Endothelial cell of umbilical vein (primary cell): Measurements from ENCODE around the gene OTOGL. TPM values are rescaled to one million over a fixed set of nuclear protein-coding genes. Genes with fewer than 3 reads are reported as not detected.

ENCODE experiments used
- BruUV-seq: library from RNA; stranded (reverse); fragments of 400-500 nt; replicated peaks from 2 replicates; lab custom pipeline; 2021; lab: Mats Ljungman, UMichigan
- CTCF ChIA-PET: fragments of 300-600, 350-600 bp; sonication (Branson Sonifier 250); formaldehyde crosslinking; loops from one replicate; lab custom pipeline; 2021; ENCODE audit warnings: antibody characterized with exemption, inconsistent platforms; lab: Charles Lee
- POLR2A ChIA-PET: fragments of 300-600, 350-600 bp; sonication (Branson Sonifier 250); formaldehyde crosslinking; loops from one replicate; lab custom pipeline; 2021; ENCODE audit warnings: antibody characterized with exemption, inconsistent platforms; lab: Charles Lee
- DNase-seq: peaks from one replicate; pipeline ENCODE4 v3.0.0-alpha.2; 2011; ENCODE audit warnings: low read depth, low spot score
- FAIRE-seq: peaks from 2 replicates; lab custom pipeline; 2011; peaks lifted over from hg19 to GRCh38; lab: Jason Lieb, UNC
- H2AFZ ChIP-seq: 2 replicates; pipeline ENCODE4 v1.6.0; 2012; ENCODE audit warnings: low read depth, low read length, control low read depth, inconsistent platforms
- H3K27ac ChIP-seq: 2 replicates; pipeline ENCODE4 v1.5.1; 2011; ENCODE audit warnings: low read depth, mild to moderate bottlenecking, control low read depth, low read length, moderate library complexity; ENCODE audit not compliant: insufficient read depth
- H3K27me3 ChIP-seq, 2 experiments: 2 replicates each; pipeline versions ENCODE4 v1.6.0 to v1.6.1; 2011; ENCODE audit warnings: low read length in 2 of 2, mixed read lengths in 1 of 2; ENCODE audit not compliant: control insufficient read depth in 2 of 2, insufficient read depth in 2 of 2
- H3K36me3 ChIP-seq, 2 experiments: 2 replicates in 1 of 2; 3 replicates in 1 of 2; pipeline ENCODE4 v1.5.1; 2011; ENCODE audit warnings: low read length in 2 of 2, mild to moderate bottlenecking in 1 of 2, moderate library complexity in 1 of 2; ENCODE audit not compliant: control insufficient read depth in 2 of 2, insufficient read depth in 2 of 2; ENCODE audit errors: extremely low read depth in 1 of 2
- H3K4me1 ChIP-seq: 3 replicates; pipeline ENCODE4 v1.5.1; 2011; ENCODE audit warnings: mild to moderate bottlenecking, low read length; ENCODE audit not compliant: control insufficient read depth, insufficient read depth; ENCODE audit errors: extremely low read depth
- H3K4me2 ChIP-seq: 2 replicates; pipeline ENCODE4 v1.6.1; 2011; ENCODE audit warnings: low read length, control low read depth, mixed read lengths; ENCODE audit not compliant: insufficient read depth
- H3K4me3 ChIP-seq, 3 experiments: fragments of 200-600 bp in 1 of 3; sonication (generic), shearing (Covaris generic) in 1 of 3; replicated peaks in 1 of 3; 2 replicates each; pipeline ENCODE4 v1.5.1; 2011 to 2016; ENCODE audit warnings: control low read depth in 3 of 3, low read length in 3 of 3, mild to moderate bottlenecking in 2 of 3, inconsistent platforms in 1 of 3, low read depth in 1 of 3, moderate library complexity in 1 of 3; ENCODE audit not compliant: insufficient read depth in 1 of 3
- H3K79me2 ChIP-seq: 2 replicates; pipeline ENCODE4 v1.6.0; 2012; ENCODE audit warnings: low read length, inconsistent platforms; ENCODE audit not compliant: control insufficient read depth, insufficient read depth
- H3K9ac ChIP-seq: replicated peaks from 2 replicates; pipeline ENCODE3; 2011; ENCODE audit warnings: low read length, control low read depth; ENCODE audit not compliant: insufficient read depth; ENCODE audit errors: extremely low read depth
- H3K9me1 ChIP-seq: replicated peaks from 3 replicates; pipeline ENCODE4 v1.6.0; 2011; ENCODE audit warnings: mild to moderate bottlenecking, low read length; ENCODE audit not compliant: control insufficient read depth, insufficient read depth; ENCODE audit errors: extremely low read depth
- H3K9me3 ChIP-seq: replicated peaks from 2 replicates; pipeline ENCODE4 v1.5.1; 2012; ENCODE audit warnings: low read length, inconsistent platforms; ENCODE audit not compliant: control insufficient read depth, insufficient read depth
- H4K20me1 ChIP-seq: replicated peaks from 2 replicates; pipeline ENCODE3; 2011; ENCODE audit warnings: mild to moderate bottlenecking, low read length; ENCODE audit not compliant: control insufficient read depth, insufficient read depth; ENCODE audit errors: extremely low read depth
- CTCF ChIP-seq, 2 donors: IDR thresholded peaks; 1 replicate in 1 of 2; 2 replicates in 1 of 2; pipeline ENCODE4 v1.5.1; 2011; ENCODE audit warnings: low read length in 2 of 2, mild to moderate bottlenecking in 2 of 2, moderate library complexity in 2 of 2, control low read depth in 1 of 2, inconsistent platforms in 1 of 2, low read depth in 1 of 2; ENCODE audit not compliant: insufficient read depth in 1 of 2; ENCODE audit errors: extremely low read depth in 1 of 2
- EZH2 ChIP-seq: IDR thresholded peaks from 2 replicates; pipeline ENCODE4 v1.6.1; 2012; ENCODE audit warnings: borderline replicate concordance, low read depth, mild to moderate bottlenecking, moderate library complexity, low read length, inconsistent platforms; ENCODE audit not compliant: severe bottlenecking
- FOS ChIP-seq: IDR thresholded peaks from 2 replicates; pipeline ENCODE4 v1.6.1; 2011; ENCODE audit warnings: mild to moderate bottlenecking, low read length, moderate library complexity, borderline replicate concordance; ENCODE audit not compliant: insufficient read depth
- GATA2 ChIP-seq: IDR thresholded peaks from 2 replicates; pipeline ENCODE4 v1.7.0; 2011; ENCODE audit warnings: low read depth, mild to moderate bottlenecking, moderate library complexity, mixed read lengths, low read length; ENCODE audit not compliant: insufficient read length, insufficient read depth
- JUN ChIP-seq: IDR thresholded peaks from 2 replicates; pipeline ENCODE4 v1.6.1; 2011; ENCODE audit warnings: borderline replicate concordance, low read depth; ENCODE audit not compliant: insufficient read length, insufficient read depth
- MAX ChIP-seq: IDR thresholded peaks from 2 replicates; pipeline ENCODE4 v1.6.1; 2011; ENCODE audit not compliant: insufficient read depth, insufficient read length
- MYC ChIP-seq: IDR thresholded peaks from one replicate; pipeline ENCODE4 v1.6.1; 2011; ENCODE audit warnings: mild to moderate bottlenecking, low read depth, low read length
- POLR2A ChIP-seq: IDR thresholded peaks from 2 replicates; pipeline ENCODE4 v1.6.1; 2012; ENCODE audit warnings: low read depth, mild to moderate bottlenecking, control low read depth, low read length
- POLR2AphosphoS5 ChIP-seq: IDR thresholded peaks from 2 replicates; pipeline ENCODE4 v1.6.1; 2012; ENCODE audit warnings: low read depth, mild to moderate bottlenecking, control low read depth, low read length, moderate library complexity; ENCODE audit not compliant: insufficient read depth
- dilution Hi-C: fragments of 300-500 bp; cut with MboI; formaldehyde crosslinking; loops from one replicate; pipeline ENCODE4 v1.15.0; 2019; ENCODE audit warnings: low sequenced_read_pairs; ENCODE audit not compliant: extremely low pct_ligation_motif_present
- intact Hi-C: fragments of 100-400 bp; cut with micrococcal nuclease; formaldehyde crosslinking; loops from one replicate; pipeline ENCODE4 v1.10.0; 2022
- polyA plus RNA-seq, 4 experiments: library from polyadenylated mRNA; depleted of rRNA in 3 of 4; stranded (reverse) in 3 of 4; unstranded in 1 of 4; fragments of >200 nt; gene quantifications; 2 replicates each; pipeline versions ENCODE4 v1.2.1 to v1.2.3, GENCODE V29; 2011 to 2012; ENCODE audit warnings: missing spikeins in 1 of 4
- total RNA-seq: library from RNA; stranded (reverse); gene quantifications from 2 replicates; pipeline ENCODE4 v1.2.3, GENCODE V29; 2021

Gene OTOGL
- total and polyA plus RNA-seq, 2 donors (not counting 3 experiments of a cell fraction or from before 2014, with no cell fraction given): 1.4 to 2.0 TPM

GRCh38 chr12:80059102-80059501, 40.2 kb upstream of the OTOGL start:
- dilution Hi-C loops (no loop called here), intact Hi-C loops (loop anchor here (5.0 kb wide), 2 partner anchors 217 to 512 kb away; no protein-coding TSS in a partner anchor)
- TF ChIP-seq POLR2AphosphoS5 (no peak), JUN (no peak), POLR2A (no peak), EZH2 (no peak), MAX (no peak), GATA2 (no peak), CTCF (IDR thresholded peaks at IDR 0.05; ENCODE audit: extremely low read depth in 1 of 2, insufficient read depth in 1 of 2, low read depth in 1 of 2, low read length in 2 of 2) (no peak), MYC (no peak), FOS (no peak)
- no peaks in the 10 kb centered on the region for H3K9me3 ChIP-seq
- no peaks in the 10 kb centered on the region for H4K20me1 ChIP-seq
- ChIA-PET CTCF (no interaction called here), POLR2A (no interaction called here)
- H2AFZ ChIP-seq: no peak overlapping the region
- no peaks in the 10 kb centered on the region for H3K9me1 ChIP-seq
- H3K79me2 ChIP-seq: no peaks in the 10 kb centered on the region
- FAIRE-seq (no peak), DNase-seq (no peak)
- no peak overlapping the region for H3K4me3 ChIP-seq
- no peak overlapping the region for H3K27ac ChIP-seq
- H3K4me1 ChIP-seq: peaks cover 15% of the 10 kb centered on the region
- no peaks in the 10 kb centered on the region for H3K36me3 ChIP-seq
- H3K9ac ChIP-seq: no peak overlapping the region
- peaks cover 0 to 5% of the 10 kb centered on the region in 2 experiments for H3K27me3 ChIP-seq
- H3K4me2 ChIP-seq: no peak overlapping the region
- BruUV-seq: no TSS peak
